HG03095 (cell line): ENCODE results near the gene RIC3.

Source experiments
- ATAC-seq: cut with Tn5 transposase; IDR thresholded peaks from one replicate; pipeline ENCODE4 v1.9.1; 2021; ENCODE audit warnings: moderate library complexity; ENCODE audit not compliant: unreplicated experiment

RIC3 gene

GRCh38 chr11:8090756-8091155 is 78.1 kb downstream of the RIC3 start:
- no peak for ATAC-seq

- ATAC-seq, result no peak
Measured at GRCh38 chr11:8089791-8090510, 78.9 kb downstream of the RIC3 start.

GRCh38 chr11:8087756-8088155 is 81.1 kb downstream of the RIC3 start:
- no peak for ATAC-seq

GRCh38 chr11:8087185-8087584 is 81.6 kb downstream of the RIC3 start:
- peak; percentile 51 for ATAC-seq

- ATAC-seq, result no peak
Measured at GRCh38 chr11:8086571-8086970, 82.3 kb downstream of the RIC3 start.

GRCh38 chr11:8086001-8086479 is 82.8 kb downstream of the RIC3 start:
- ATAC-seq, result no peak

GRCh38 chr11:8085011-8085645 is 83.7 kb downstream of the RIC3 start:
- no peak for ATAC-seq

- ATAC-seq, result no peak
Measured at GRCh38 chr11:8084352-8084751, 84.5 kb downstream of the RIC3 start.

GRCh38 chr11:8083871-8084281 is 84.9 kb downstream of the RIC3 start:
- no peak for ATAC-seq

- ATAC-seq, result no peak
Measured at GRCh38 chr11:8083088-8083395, 85.8 kb downstream of the RIC3 start.

GRCh38 chr11:8082391-8083087 is 86.3 kb downstream of the RIC3 start:
- no peak for ATAC-seq

- ATAC-seq, result no peak
Measured at GRCh38 chr11:8081591-8082250, 87.1 kb downstream of the RIC3 start.

- no peak for ATAC-seq
Measured at GRCh38 chr11:8080674-8081590, 87.9 kb downstream of the RIC3 start, which contains the start of gene TUB. TUB (plus strand) TSS chr11:8081211; CDS start chr11:8081511, 300 bp downstream.

- ATAC-seq, result no peak
Measured at GRCh38 chr11:8080069-8080670, 88.7 kb downstream of the RIC3 start.

GRCh38 chr11:8079111-8079675 is 89.6 kb downstream of the RIC3 start:
- no peak for ATAC-seq

GRCh38 chr11:8075119-8075726 is 93.6 kb downstream of the RIC3 start:
- no peak for ATAC-seq

- no peak for ATAC-seq
Measured at GRCh38 chr11:8071616-8072581, 96.9 kb downstream of the RIC3 start.
